B cell (primary cell): Measurements from ENCODE around the gene KCTD2. TPM values are rescaled to one million over a fixed set of nuclear protein-coding genes. Genes with fewer than 3 reads are reported as not detected.
"Not testable (repeated sequence)": the region's sequence is repeated elsewhere in the genome, so short reads cannot be mapped to it uniquely, and the experiment has no call there.

ENCODE experiments used
- ATAC-seq: fragments of 200-7000 bp; cut with Tn5 transposase; one replicate; pipeline ENCODE4 v1.10.0; 2021; ENCODE audit warnings: low read depth, mild to moderate bottlenecking, moderate number of reproducible peaks, moderate library complexity
- CTCF ChIA-PET: fragments of 350-600 bp; sonication (Branson Sonifier 250); formaldehyde crosslinking; loops from one replicate; lab custom pipeline; 2021; ENCODE audit warnings: antibody characterized with exemption, inconsistent platforms; lab: Charles Lee
- POLR2A ChIA-PET: fragments of 350-600 bp; sonication (Branson Sonifier 250); formaldehyde crosslinking; loops from one replicate; lab custom pipeline; 2021; ENCODE audit warnings: antibody characterized with exemption; lab: Charles Lee
- DNase-seq: peaks from one replicate; pipeline ENCODE4 v3.0.0; 2013
- H2AFZ ChIP-seq: 2 replicates; pipeline ENCODE4 v1.6.1; 2012; ENCODE audit warnings: mild to moderate bottlenecking, low read depth, low read length; ENCODE audit not compliant: insufficient read depth, poor library complexity, severe bottlenecking
- H3K27ac ChIP-seq, 2 donors: 1 replicate in 1 of 2; 2 replicates in 1 of 2; pipeline ENCODE4 v1.5.1; 2012 to 2013; ENCODE audit warnings: low read length in 2 of 2, mild to moderate bottlenecking in 2 of 2, moderate library complexity in 1 of 2
- H3K27me3 ChIP-seq, 4 experiments: fragments of 200-600 bp in 1 of 4; sonication (generic) in 1 of 4; replicated peaks in 1 of 4; 1 replicate in 2 of 4; 2 replicates in 2 of 4; pipeline versions ENCODE4 v1.6.1 to v1.7.0; 2013 to 2016; ENCODE audit warnings: low read length in 3 of 4, mild to moderate bottlenecking in 2 of 4, mixed read lengths in 1 of 4, moderate library complexity in 1 of 4; ENCODE audit not compliant: insufficient read depth in 4 of 4, control insufficient read depth in 3 of 4; ENCODE audit errors: control extremely low read depth in 1 of 4
- H3K36me3 ChIP-seq, 2 experiments: replicated peaks in 1 of 2; 1 replicate in 1 of 2; 2 replicates in 1 of 2; pipeline versions ENCODE4 v1.6.1 to v1.7.1; 2013; ENCODE audit warnings: low read length in 1 of 2; ENCODE audit not compliant: insufficient read depth in 2 of 2, control insufficient read depth in 1 of 2; ENCODE audit errors: control extremely low read depth in 1 of 2, extremely low read depth in 1 of 2
- H3K4me1 ChIP-seq, 2 donors: fragments of 200-600 bp in 1 of 2; sonication (generic) in 1 of 2; 1 replicate in 1 of 2; 2 replicates in 1 of 2; pipeline versions ENCODE4 v1.5.1 to v1.6.1; 2013 to 2017; ENCODE audit warnings: low read length in 2 of 2; ENCODE audit not compliant: control insufficient read depth in 2 of 2, insufficient read depth in 2 of 2
- H3K4me2 ChIP-seq: replicated peaks from 2 replicates; pipeline ENCODE3; 2012; ENCODE audit warnings: mild to moderate bottlenecking, low read depth, low read length; ENCODE audit not compliant: poor library complexity, severe bottlenecking
- H3K4me3 ChIP-seq, 5 experiments: fragments of 200-600 bp in 1 of 5; sonication (generic) in 1 of 5; 1 replicate in 3 of 5; 2 replicates in 2 of 5; pipeline versions ENCODE4 v1.5.1 to v1.7.0; 2011 to 2016; ENCODE audit warnings: low read length in 4 of 5, mild to moderate bottlenecking in 4 of 5, low read depth in 2 of 5, control low read depth in 1 of 5, moderate library complexity in 1 of 5; ENCODE audit not compliant: insufficient read depth in 1 of 5; ENCODE audit errors: control extremely low read depth in 1 of 5, extremely low read depth in 1 of 5
- H3K79me2 ChIP-seq: fragments of 200-600 bp; sonication (generic); one replicate; pipeline ENCODE4 v1.6.0; 2016; ENCODE audit warnings: low read length; ENCODE audit not compliant: control insufficient read depth, insufficient read depth
- H3K9ac ChIP-seq: fragments of 200-600 bp; sonication (generic); 2 replicates; pipeline ENCODE4 v1.6.1; 2017; ENCODE audit warnings: mild to moderate bottlenecking, low read length, moderate library complexity
- H3K9me3 ChIP-seq, 3 donors: one replicate each; pipeline versions ENCODE4 v1.6.1 to v1.7.1; 2013; ENCODE audit warnings: low read length in 2 of 3; ENCODE audit not compliant: control insufficient read depth in 2 of 3, insufficient read depth in 1 of 3; ENCODE audit errors: control extremely low read depth in 1 of 3
- H4K20me1 ChIP-seq: 2 replicates; pipeline ENCODE4 v1.6.0; 2012; ENCODE audit warnings: mild to moderate bottlenecking, low read length; ENCODE audit not compliant: insufficient read depth, control insufficient read depth, poor library complexity, severe bottlenecking
- H3K27ac Mint-ChIP-seq: one replicate; pipeline ENCODE4 v1.8.0; 2021; ENCODE audit warnings: mixed read lengths
- H3K27me3 Mint-ChIP-seq: one replicate; pipeline ENCODE4 v1.8.0; 2021; ENCODE audit warnings: mixed read lengths
- H3K4me1 Mint-ChIP-seq: one replicate; pipeline ENCODE4 v1.8.0; 2021; ENCODE audit warnings: mixed read lengths
- H3K4me3 Mint-ChIP-seq: one replicate; pipeline ENCODE4 v1.8.0; 2021; ENCODE audit warnings: mixed read lengths
- H3K9me3 Mint-ChIP-seq: one replicate; pipeline ENCODE4 v1.8.0; 2022; ENCODE audit warnings: mixed read lengths; ENCODE audit not compliant: insufficient read depth
- EZH2 ChIP-seq: IDR thresholded peaks from 2 replicates; pipeline ENCODE4 v1.6.1; 2012; ENCODE audit warnings: borderline replicate concordance, low read depth, mild to moderate bottlenecking, moderate library complexity, low read length; ENCODE audit not compliant: insufficient read depth, poor library complexity, severe bottlenecking
- WGBS: methylation state at CpG from one replicate; pipeline ENCODE4 v1.1.5; 2013; ENCODE audit warnings: missing lambda C conversion rate; ENCODE audit not compliant: insufficient coverage; 5-methylcytosine and 5-hydroxymethylcytosine counted together
- intact Hi-C: fragments of 100-400 bp; cut with micrococcal nuclease; formaldehyde crosslinking; loops from one replicate; pipeline ENCODE4 v1.10.0; 2022
- polyA plus RNA-seq: library from polyadenylated mRNA; depleted of rRNA; stranded (reverse); fragments of >200 nt; gene quantifications from 2 replicates; pipeline ENCODE4 v1.2.3, GENCODE V29; 2012
- total RNA-seq, 2 donors: library from RNA; stranded (reverse); fragments of 120-200 nt in 1 of 2; gene quantifications; 1 replicate in 1 of 2; 2 replicates in 1 of 2; pipeline versions ENCODE4 v1.2.3 to v1.2.4, GENCODE V29; 2013 to 2022
- TF ChIP-seq, protein P1 (sequence below): fragments of 200-600 bp; IDR thresholded peaks from one replicate; pipeline ENCODE4 v1.8.0; 2022; ENCODE audit warnings: antibody characterized with exemption, mild to moderate bottlenecking

KCTD2 gene
- total and polyA plus RNA-seq, 2 donors (not counting 1 experiment from before 2014, with no cell fraction given): 15.7 to 23.2 TPM

DNA sequence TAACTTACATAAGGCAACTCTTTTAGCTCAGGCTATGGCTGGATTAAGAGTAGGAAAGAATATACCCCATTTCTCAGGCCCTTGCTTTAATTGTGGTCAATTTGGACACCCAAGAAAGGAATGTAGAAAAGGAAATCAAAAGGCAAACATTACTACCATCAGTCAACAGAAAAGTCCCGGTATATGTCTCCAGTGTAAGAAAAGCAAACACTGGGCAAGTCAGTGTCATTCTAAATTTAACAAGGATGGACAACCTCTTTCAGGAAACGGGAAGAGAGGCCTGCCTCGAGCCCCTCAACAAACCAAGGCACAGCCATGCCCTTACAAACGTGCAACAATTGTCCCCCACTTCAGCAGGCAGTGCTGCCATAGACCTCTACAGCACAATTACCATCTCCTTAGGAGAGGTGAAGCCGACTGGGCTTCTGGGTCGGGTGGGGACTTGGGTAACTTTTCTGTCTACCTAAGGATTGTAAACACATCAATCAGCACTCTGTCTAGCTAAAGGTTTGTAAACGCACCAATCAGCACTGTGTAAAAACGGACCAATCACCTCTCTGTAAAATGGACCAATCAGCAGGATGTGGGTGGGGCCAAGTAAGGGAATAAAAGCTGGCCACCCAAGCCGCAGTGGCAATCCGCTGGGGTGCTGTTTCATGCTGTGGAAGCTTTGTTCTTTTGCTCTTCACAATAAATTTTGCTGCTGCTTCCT lies 22.2 kb upstream of the KCTD2 start:
- Histone ChIP-seq H3K9ac (no peak overlapping the region), H3K27ac (no peak overlapping the region), H4K20me1 (no peaks in the 10 kb centered on the region), H3K9me3 (peaks cover 0 to 5% (median 0%) of the 10 kb centered on the region in 3 donors), H3K4me2 (peak overlapping the region; percentile 28), H3K36me3 (peaks cover 4 to 22% of the 10 kb centered on the region in 2 experiments), H3K79me2 (no peaks in the 10 kb centered on the region), H2AFZ (no peak overlapping the region), H3K27me3 (no peaks in the 10 kb centered on the region), H3K4me3 (no peak overlapping the region), H3K4me1 (peaks cover 0 to 4% of the 10 kb centered on the region in 2 donors)
- DNase-seq: no peak
- 88% methylated on average over 9 of the region's 10 CpGs for WGBS
- Mint-ChIP-seq H3K4me3 (no peak overlapping the region), H3K27ac (no peak overlapping the region), H3K9me3 (peaks cover 4% of the 10 kb centered on the region), H3K27me3 (no peaks in the 10 kb centered on the region), H3K4me1 (peaks cover 4% of the 10 kb centered on the region)
- no peak for ATAC-seq
- ChIA-PET CTCF (interaction anchor here (1.1 to 1.7 kb wide), 2 partner anchors 12 to 63 kb away, joined by 3 to 4 read pairs; no protein-coding TSS in a partner anchor), POLR2A (no interaction called here)
- intact Hi-C loops: no loop called here
- no peak for TF ChIP-seq EZH2
- TF ChIP-seq, protein P1, sequence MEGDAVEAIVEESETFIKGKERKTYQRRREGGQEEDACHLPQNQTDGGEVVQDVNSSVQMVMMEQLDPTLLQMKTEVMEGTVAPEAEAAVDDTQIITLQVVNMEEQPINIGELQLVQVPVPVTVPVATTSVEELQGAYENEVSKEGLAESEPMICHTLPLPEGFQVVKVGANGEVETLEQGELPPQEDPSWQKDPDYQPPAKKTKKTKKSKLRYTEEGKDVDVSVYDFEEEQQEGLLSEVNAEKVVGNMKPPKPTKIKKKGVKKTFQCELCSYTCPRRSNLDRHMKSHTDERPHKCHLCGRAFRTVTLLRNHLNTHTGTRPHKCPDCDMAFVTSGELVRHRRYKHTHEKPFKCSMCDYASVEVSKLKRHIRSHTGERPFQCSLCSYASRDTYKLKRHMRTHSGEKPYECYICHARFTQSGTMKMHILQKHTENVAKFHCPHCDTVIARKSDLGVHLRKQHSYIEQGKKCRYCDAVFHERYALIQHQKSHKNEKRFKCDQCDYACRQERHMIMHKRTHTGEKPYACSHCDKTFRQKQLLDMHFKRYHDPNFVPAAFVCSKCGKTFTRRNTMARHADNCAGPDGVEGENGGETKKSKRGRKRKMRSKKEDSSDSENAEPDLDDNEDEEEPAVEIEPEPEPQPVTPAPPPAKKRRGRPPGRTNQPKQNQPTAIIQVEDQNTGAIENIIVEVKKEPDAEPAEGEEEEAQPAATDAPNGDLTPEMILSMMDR: no peak

- ATAC-seq, POLR2A ChIA-PET, H3K27ac Mint-ChIP-seq, H3K9me3 Mint-ChIP-seq, DNase-seq, H3K27me3 ChIP-seq, H3K4me1 ChIP-seq, intact Hi-C loops, H3K9ac ChIP-seq, H3K9me3 ChIP-seq, H3K4me1 Mint-ChIP-seq, H2AFZ ChIP-seq, H4K20me1 ChIP-seq, H3K27me3 Mint-ChIP-seq, H3K4me3 ChIP-seq, H3K27ac ChIP-seq, H3K4me3 Mint-ChIP-seq, H3K79me2 ChIP-seq: not testable (repeated sequence)
- peaks cover 4 to 18% of the 10 kb centered on the region in 2 experiments for H3K36me3 ChIP-seq
- 62% methylated on average over 6 of the region's 9 CpGs for WGBS
- CTCF ChIA-PET: interaction anchor here (1.1 to 1.7 kb wide), 2 partner anchors 11 to 64 kb away, joined by 3 to 4 read pairs; no protein-coding TSS in a partner anchor
- H3K4me2 ChIP-seq: peak overlapping the region; percentile 28
These were observed 21.7 kb upstream of the KCTD2 start for GRCh38 chr17:75025398-75025734.

DNA sequence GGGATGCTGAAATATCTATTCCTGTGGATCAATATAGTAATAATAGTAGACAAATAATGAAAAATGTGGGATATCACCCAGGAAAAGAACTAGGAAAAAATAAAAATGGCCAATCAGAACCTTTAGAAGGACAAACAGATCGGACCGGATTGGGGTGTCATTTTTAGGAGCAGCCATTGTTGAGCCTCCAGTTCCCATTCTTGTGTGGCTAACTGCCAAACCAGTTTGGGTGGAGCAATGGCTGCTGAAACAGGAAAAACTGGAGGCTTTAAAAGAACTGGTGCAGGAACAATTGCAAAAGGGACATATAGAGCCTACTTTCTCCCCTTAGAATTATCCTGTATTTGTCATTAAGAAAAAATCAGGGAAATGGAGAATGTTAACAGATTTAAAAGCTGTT lies 20.4 kb upstream of the KCTD2 start:
- H3K27ac Mint-ChIP-seq, H3K9ac ChIP-seq, intact Hi-C loops, H3K4me1 ChIP-seq, ATAC-seq, H3K27ac ChIP-seq, H3K27me3 ChIP-seq, H3K4me1 Mint-ChIP-seq, H3K4me3 Mint-ChIP-seq, H2AFZ ChIP-seq, H3K9me3 Mint-ChIP-seq, POLR2A ChIA-PET, H3K79me2 ChIP-seq, DNase-seq, H3K9me3 ChIP-seq, H3K36me3 ChIP-seq, H3K27me3 Mint-ChIP-seq, H4K20me1 ChIP-seq, H3K4me2 ChIP-seq, H3K4me3 ChIP-seq: not testable (repeated sequence)
- WGBS: 76% methylated on average over 2 of the region's 2 CpGs
- CTCF ChIA-PET: interaction anchor here (1.7 kb wide), 1 partner anchor 10 kb away, joined by 4 read pairs; no protein-coding TSS in a partner anchor
